Breast epithelium (tissue), 4 donors: ENCODE data around the gene MAMDC4. TPM values are rescaled to one million over a fixed set of nuclear protein-coding genes. Genes with fewer than 3 reads are reported as not detected.
A peak's percentile ranks its signal among the peaks of the same experiment; 100 is the strongest.
"Not testable (repeated sequence)": the region's sequence is repeated elsewhere in the genome, so short reads cannot be mapped to it uniquely, and the experiment has no call there.

Experiments
- DNase-seq, 2 donors: peaks; one replicate each; pipeline ENCODE4 v3.0.0-alpha.2; 2019; ENCODE audit warnings: low spot score in 2 of 2
- H3K27ac ChIP-seq, 2 donors: fragments of 200-600 bp; sonication (generic) in 1 of 2; one replicate each; pipeline ENCODE4 v1.5.1; 2016 to 2019; ENCODE audit warnings: mild to moderate bottlenecking in 1 of 2
- H3K27me3 ChIP-seq, 2 donors: fragments of 200-600 bp; sonication (generic) in 1 of 2; one replicate each; pipeline versions ENCODE4 v1.5.1 to v1.6.0; 2017 to 2019; ENCODE audit warnings: control low read depth in 1 of 2, mild to moderate bottlenecking in 1 of 2
- H3K36me3 ChIP-seq: fragments of 200-600 bp; one replicate; pipeline ENCODE4 v1.5.1; 2019
- H3K4me1 ChIP-seq, 2 donors: fragments of 200-600 bp; sonication (generic); one replicate each; pipeline ENCODE4 v1.5.1; 2016 to 2019; ENCODE audit warnings: control low read depth in 1 of 2
- H3K4me3 ChIP-seq, 3 donors: fragments of 200-600 bp; sonication (generic); 1 replicate in 2 of 3; 2 replicates in 1 of 3; pipeline ENCODE4 v1.5.1; 2016 to 2019; ENCODE audit warnings: mild to moderate bottlenecking in 3 of 3, moderate library complexity in 2 of 3
- H3K9me3 ChIP-seq, 2 donors: fragments of 200-600 bp; sonication (generic) in 1 of 2; one replicate each; pipeline ENCODE4 v1.5.1; 2016 to 2019; ENCODE audit warnings: control low read depth in 1 of 2
- CTCF ChIP-seq, 3 donors: fragments of 450-650 bp; IDR thresholded peaks; one replicate each; pipeline ENCODE4 v1.5.1; 2016 to 2017; ENCODE audit warnings: antibody characterized with exemption in 3 of 3, mild to moderate bottlenecking in 3 of 3, moderate library complexity in 3 of 3
- POLR2A ChIP-seq: fragments of 450-650 bp; IDR thresholded peaks from one replicate; pipeline ENCODE4 v1.6.1; 2016; ENCODE audit warnings: antibody characterized with exemption, mild to moderate bottlenecking, moderate library complexity
- POLR2AphosphoS5 ChIP-seq, 3 donors: sonication (generic); formaldehyde crosslinking; IDR thresholded peaks; one replicate each; pipeline ENCODE4 v1.6.1; 2017; ENCODE audit warnings: antibody characterized with exemption in 3 of 3
- intact Hi-C: fragments of 100-400 bp; cut with DNase I; formaldehyde crosslinking; loops from one replicate; pipeline ENCODE4 v1.15.1; 2023; ENCODE audit warnings: low total_unique reads
- total RNA-seq, 3 donors: library from RNA; depleted of rRNA; stranded (reverse); fragments of >200 nt; gene quantifications; one replicate each; pipeline ENCODE4 v1.1.0, GENCODE V29; 2016

Gene MAMDC4
- total RNA-seq, 3 donors from 2014 or later, result 0.64 to 5.6 (median 3.4) TPM

GRCh38 chr9:136863623-136864273 is 11.6 kb downstream of the MAMDC4 start:
- DNase-seq, result no peak
- TF ChIP-seq POLR2AphosphoS5 (IDR thresholded peaks at IDR 0.05), result no peak
- TF ChIP-seq POLR2A, result no peak
- no peak for TF ChIP-seq CTCF (IDR thresholded peaks at IDR 0.05)
- H3K27me3 ChIP-seq, result no peaks in the 10 kb centered on the region
- no peak overlapping the region for H3K27ac ChIP-seq
- peaks cover 5 to 13% of the 10 kb centered on the region in 2 donors for H3K4me1 ChIP-seq
- no peak overlapping the region for H3K4me3 ChIP-seq
- intact Hi-C loops, result no loop called here
- H3K36me3 ChIP-seq, result peaks cover 6% of the 10 kb centered on the region
- no peaks in the 10 kb centered on the region for H3K9me3 ChIP-seq

- TF ChIP-seq POLR2AphosphoS5 (IDR thresholded peaks at IDR 0.05), result no peak
- TF ChIP-seq POLR2A, result no peak
- TF ChIP-seq CTCF (IDR thresholded peaks at IDR 0.05), result no peak
- H3K9me3 ChIP-seq, result no peaks in the 10 kb centered on the region
- peak overlapping the region; percentile 85 to 94 (median 86) for H3K4me3 ChIP-seq
- peaks cover 6% of the 10 kb centered on the region for H3K36me3 ChIP-seq
- H3K4me1 ChIP-seq, result peaks cover 5 to 6% of the 10 kb centered on the region in 2 donors
- no peaks in the 10 kb centered on the region for H3K27me3 ChIP-seq
- peak overlapping the region; percentile 90 to 96 for H3K27ac ChIP-seq
- DNase-seq, result no peak
- intact Hi-C loops, result loop anchor here (1.0 kb wide), 1 partner anchor 36 kb away; no protein-coding TSS in a partner anchor
These were observed 13.1 kb downstream of the MAMDC4 start for GRCh38 chr9:136865041-136865767.

- Histone ChIP-seq H3K27ac (peak overlapping the region; percentile 90 to 96), H3K9me3 (no peaks in the 10 kb centered on the region), H3K27me3 (no peaks in the 10 kb centered on the region), H3K4me3 (peak overlapping the region; percentile 85 to 94 (median 86)), H3K4me1 (peaks cover 5 to 6% of the 10 kb centered on the region in 2 donors), H3K36me3 (peaks cover 6% of the 10 kb centered on the region)
- no peak for TF ChIP-seq CTCF (IDR thresholded peaks at IDR 0.05)
- no peak for TF ChIP-seq POLR2AphosphoS5 (IDR thresholded peaks at IDR 0.05)
- TF ChIP-seq POLR2A, result no peak
- DNase-seq, result peak in 1 of 2 donors; percentile 52
- intact Hi-C loops, result loop anchor here (1.0 kb wide), 1 partner anchor 36 kb away; no protein-coding TSS in a partner anchor
These were observed 13.6 kb downstream of the MAMDC4 start for GRCh38 chr9:136865768-136866103.

- intact Hi-C loops, H3K36me3 ChIP-seq, H3K4me1 ChIP-seq, H3K9me3 ChIP-seq, H3K27me3 ChIP-seq: not testable (repeated sequence)
- peak in 1 of 2 donors; percentile 51 for DNase-seq
- Histone ChIP-seq H3K4me3 (peak overlapping the region; percentile 85 to 94 (median 86)), H3K27ac (peak overlapping the region in 1 of 2 donors; percentile 90)
These were observed 14.8 kb downstream of the MAMDC4 start for GRCh38 chr9:136866898-136867421.

- peaks cover 6% of the 10 kb centered on the region for H3K36me3 ChIP-seq
- no peak for TF ChIP-seq POLR2AphosphoS5 (IDR thresholded peaks at IDR 0.05)
- TF ChIP-seq POLR2A, result no peak
- TF ChIP-seq CTCF (IDR thresholded peaks at IDR 0.05), result no peak
- no peak for DNase-seq
- intact Hi-C loops, result no loop called here
- H3K4me1 ChIP-seq, result peaks cover 5 to 6% of the 10 kb centered on the region in 2 donors
- H3K9me3 ChIP-seq, result no peaks in the 10 kb centered on the region
- no peaks in the 10 kb centered on the region for H3K27me3 ChIP-seq
- no peak overlapping the region for H3K27ac ChIP-seq
- no peak overlapping the region for H3K4me3 ChIP-seq
These were observed 15.3 kb downstream of the MAMDC4 start for GRCh38 chr9:136867480-136867879.
